Astrocyte (in vitro differentiated cells and primary cell): ENCODE data around the gene CTSZ. TPM values are rescaled to one million over a fixed set of nuclear protein-coding genes. Genes with fewer than 3 reads are reported as not detected.

Experiments
- DNase-seq: peaks from one replicate; pipeline ENCODE4 v3.0.0-alpha.2; 2010; ENCODE audit warnings: low read depth
- FAIRE-seq: peaks from 2 replicates; lab custom pipeline; 2011; peaks lifted over from hg19 to GRCh38; lab: Jason Lieb, UNC
- H2AFZ ChIP-seq: 2 replicates; pipeline ENCODE4 v1.6.0; 2012; ENCODE audit warnings: low read depth, low read length, inconsistent platforms
- H3K27ac ChIP-seq: 2 replicates; pipeline ENCODE4 v1.5.1; 2011; ENCODE audit warnings: low read depth, low read length, inconsistent platforms
- H3K27me3 ChIP-seq: 2 replicates; pipeline ENCODE4 v1.6.0; 2011; ENCODE audit warnings: low read length, inconsistent platforms; ENCODE audit not compliant: insufficient read depth
- H3K36me3 ChIP-seq: 2 replicates; pipeline ENCODE4 v1.5.1; 2011; ENCODE audit warnings: low read length, inconsistent platforms; ENCODE audit not compliant: insufficient read depth
- H3K4me1 ChIP-seq: 2 replicates; pipeline ENCODE4 v1.5.1; 2011; ENCODE audit warnings: low read length, inconsistent platforms; ENCODE audit not compliant: insufficient read depth
- H3K4me2 ChIP-seq: 2 replicates; pipeline ENCODE4 v1.6.0; 2012; ENCODE audit warnings: low read length, inconsistent platforms
- H3K4me3 ChIP-seq: 2 replicates; pipeline ENCODE4 v1.5.1; 2011; ENCODE audit warnings: low read depth, mild to moderate bottlenecking, low read length, inconsistent platforms; ENCODE audit not compliant: insufficient read depth
- H3K79me2 ChIP-seq: 2 replicates; pipeline ENCODE4 v1.6.0; 2012; ENCODE audit warnings: mild to moderate bottlenecking, low read length, inconsistent platforms; ENCODE audit not compliant: insufficient read depth
- H3K9ac ChIP-seq: 2 replicates; pipeline ENCODE4 v1.6.0; 2012; ENCODE audit warnings: mild to moderate bottlenecking, low read length, inconsistent platforms
- H3K9me3 ChIP-seq: 2 replicates; pipeline ENCODE4 v1.5.1; 2012; ENCODE audit warnings: low read depth, mild to moderate bottlenecking, low read length, inconsistent platforms; ENCODE audit not compliant: insufficient read depth
- H4K20me1 ChIP-seq: 2 replicates; pipeline ENCODE4 v1.6.0; 2012; ENCODE audit warnings: low read length, inconsistent platforms; ENCODE audit not compliant: insufficient read depth
- H3K27ac Mint-ChIP-seq: one replicate; pipeline ENCODE4 v1.8.0; 2021; ENCODE audit warnings: mild to moderate bottlenecking, mixed read lengths; ENCODE audit not compliant: unreplicated experiment
- H3K27me3 Mint-ChIP-seq: one replicate; pipeline ENCODE4 v1.8.0; 2021; ENCODE audit warnings: low read depth, mixed read lengths; ENCODE audit not compliant: unreplicated experiment
- H3K36me3 Mint-ChIP-seq: one replicate; pipeline ENCODE4 v1.8.0; 2021; ENCODE audit warnings: low read depth, mixed read lengths; ENCODE audit not compliant: unreplicated experiment
- H3K4me1 Mint-ChIP-seq: one replicate; pipeline ENCODE4 v1.8.0; 2021; ENCODE audit warnings: low read depth, mixed read lengths; ENCODE audit not compliant: unreplicated experiment
- H3K4me3 Mint-ChIP-seq: one replicate; pipeline ENCODE4 v1.8.0; 2021; ENCODE audit warnings: mild to moderate bottlenecking, moderate library complexity, mixed read lengths; ENCODE audit not compliant: unreplicated experiment
- H3K9me3 Mint-ChIP-seq: one replicate; pipeline ENCODE4 v1.8.0; 2021; ENCODE audit warnings: mild to moderate bottlenecking, mixed read lengths; ENCODE audit not compliant: unreplicated experiment
- CTCF ChIP-seq: IDR thresholded peaks from 2 replicates; pipeline ENCODE4 v1.5.1; 2011; ENCODE audit warnings: low read depth, mild to moderate bottlenecking, inconsistent platforms, low read length, moderate library complexity; ENCODE audit not compliant: insufficient read depth
- EZH2 ChIP-seq: IDR thresholded peaks from 2 replicates; pipeline ENCODE4 v1.6.1; 2012; ENCODE audit warnings: mild to moderate bottlenecking, low read length, inconsistent platforms; ENCODE audit not compliant: insufficient read depth
- total RNA-seq: library from RNA; stranded (reverse); gene quantifications from 2 replicates; pipeline ENCODE4 v1.2.1, GENCODE V29; 2021

The CTSZ gene
- total RNA-seq, 1 donor from 2014 or later = 112 TPM

- no peak overlapping the region for H3K4me2 ChIP-seq
- no peaks in the 10 kb centered on the region for H3K36me3 Mint-ChIP-seq
- H3K9ac ChIP-seq = no peak overlapping the region
- H3K36me3 ChIP-seq = no peaks in the 10 kb centered on the region
- no peak overlapping the region for H3K4me3 ChIP-seq
- no peaks in the 10 kb centered on the region for H4K20me1 ChIP-seq
- peaks cover 12% of the 10 kb centered on the region for H3K27me3 ChIP-seq
- no peak overlapping the region for H3K27ac ChIP-seq
- H2AFZ ChIP-seq = no peak overlapping the region
- peaks cover 11% of the 10 kb centered on the region for H3K4me1 Mint-ChIP-seq
- no peaks in the 10 kb centered on the region for H3K9me3 ChIP-seq
- no peak overlapping the region for H3K4me3 Mint-ChIP-seq
- no peak for TF ChIP-seq CTCF
- TF ChIP-seq EZH2 = no peak
- H3K4me1 ChIP-seq = no peaks in the 10 kb centered on the region
- peaks cover 2% of the 10 kb centered on the region for H3K9me3 Mint-ChIP-seq
- FAIRE-seq (no peak), DNase-seq (no peak)
- peaks cover 8% of the 10 kb centered on the region for H3K79me2 ChIP-seq
- peaks cover 3% of the 10 kb centered on the region for H3K27me3 Mint-ChIP-seq
- H3K27ac Mint-ChIP-seq = no peak overlapping the region
Measured at GRCh38 chr20:59046862-59047261, 39.8 kb upstream of the CTSZ start.

GRCh38 chr20:59044796-59045195, 37.7 kb upstream of the CTSZ start:
- no peak for TF ChIP-seq EZH2
- no peak for TF ChIP-seq CTCF

DNA sequence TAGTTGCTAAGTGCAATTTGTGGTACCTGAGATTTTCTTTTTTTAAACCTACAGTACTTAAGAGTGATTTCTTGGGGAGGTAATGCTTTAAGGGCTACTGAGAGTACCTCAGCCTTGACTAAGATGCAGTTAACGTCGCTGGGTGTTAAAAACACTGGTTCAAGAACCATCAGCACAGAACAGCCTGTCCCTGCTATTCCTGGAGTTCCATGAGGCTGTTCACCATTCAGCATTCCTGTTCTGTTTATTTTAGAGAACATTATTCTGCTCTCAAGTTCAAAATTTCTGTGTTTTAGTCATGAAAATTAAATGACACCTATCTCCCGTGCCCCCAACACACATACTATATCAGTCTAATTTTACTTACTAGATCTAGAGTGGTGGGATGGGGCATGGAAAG, 37.2 kb upstream of the CTSZ start:
- H3K27me3 Mint-ChIP-seq = no peaks in the 10 kb centered on the region
- no peaks in the 10 kb centered on the region for H3K9me3 ChIP-seq
- peaks cover 25% of the 10 kb centered on the region for H3K4me1 Mint-ChIP-seq
- no peaks in the 10 kb centered on the region for H3K36me3 ChIP-seq
- H3K4me2 ChIP-seq = no peak overlapping the region
- H3K9ac ChIP-seq = no peak overlapping the region
- H4K20me1 ChIP-seq = peaks cover 16% of the 10 kb centered on the region
- no peak overlapping the region for H3K4me3 ChIP-seq
- no peak overlapping the region for H3K27ac ChIP-seq
- H3K27ac Mint-ChIP-seq = no peak overlapping the region
- no peak overlapping the region for H2AFZ ChIP-seq
- peaks cover 2% of the 10 kb centered on the region for H3K9me3 Mint-ChIP-seq
- TF ChIP-seq EZH2 = no peak
- no peak for TF ChIP-seq CTCF
- FAIRE-seq = no peak
- peaks cover 33% of the 10 kb centered on the region for H3K79me2 ChIP-seq
- no peak overlapping the region for H3K4me3 Mint-ChIP-seq
- no peaks in the 10 kb centered on the region for H3K27me3 ChIP-seq
- peaks cover 4% of the 10 kb centered on the region for H3K36me3 Mint-ChIP-seq
- DNase-seq = no peak
- no peaks in the 10 kb centered on the region for H3K4me1 ChIP-seq

More at GRCh38 chr20:59044796-59045195, 37.7 kb upstream of the CTSZ start:
- Histone ChIP-seq H3K4me1 (no peaks in the 10 kb centered on the region), H3K4me3 (no peak overlapping the region), H3K9me3 (no peaks in the 10 kb centered on the region), H4K20me1 (peaks cover 14% of the 10 kb centered on the region), H3K79me2 (peaks cover 28% of the 10 kb centered on the region), H3K9ac (no peak overlapping the region), H3K4me2 (no peak overlapping the region), H2AFZ (no peak overlapping the region), H3K27ac (no peak overlapping the region), H3K27me3 (no peaks in the 10 kb centered on the region), H3K36me3 (no peaks in the 10 kb centered on the region)
- no peak overlapping the region for H3K27ac Mint-ChIP-seq
- H3K4me3 Mint-ChIP-seq = no peak overlapping the region
- peaks cover 4% of the 10 kb centered on the region for H3K36me3 Mint-ChIP-seq
- no peak for DNase-seq
- no peak for FAIRE-seq
- no peaks in the 10 kb centered on the region for H3K27me3 Mint-ChIP-seq
- peaks cover 21% of the 10 kb centered on the region for H3K4me1 Mint-ChIP-seq
- peaks cover 2% of the 10 kb centered on the region for H3K9me3 Mint-ChIP-seq
